Mucosa of descending colon (tissue), 3 donors: ENCODE results near the gene TECPR2. TPM values are rescaled to one million over a fixed set of nuclear protein-coding genes. Genes with fewer than 3 reads are reported as not detected.

Experiments used
- ATAC-seq: fragments of 200-7000 bp; cut with Tn5 transposase; one replicate; pipeline ENCODE4 v1.9.1; 2020; ENCODE audit warnings: mild to moderate bottlenecking, moderate library complexity
- DNase-seq, 3 donors: peaks; one replicate each; pipeline ENCODE4 v3.0.0-alpha.2; 2020
- H3K36me3 ChIP-seq: fragments of 200-600 bp; one replicate; pipeline ENCODE4 v1.8.0; 2021; ENCODE audit warnings: low read depth, mild to moderate bottlenecking
- H3K4me1 ChIP-seq: fragments of 200-600 bp; one replicate; pipeline ENCODE4 v1.8.0; 2021; ENCODE audit warnings: low read depth, mild to moderate bottlenecking
- H3K4me3 ChIP-seq: fragments of 200-600 bp; one replicate; pipeline ENCODE4 v1.8.0; 2021; ENCODE audit warnings: mild to moderate bottlenecking
- H3K9me3 ChIP-seq: fragments of 200-600 bp; one replicate; pipeline ENCODE4 v1.8.0; 2021; ENCODE audit warnings: mild to moderate bottlenecking
- intact Hi-C, 2 donors: fragments of 100-400 bp; cut with DNase I in 1 of 2; cut with micrococcal nuclease in 1 of 2; formaldehyde crosslinking; loops; one replicate each; pipeline versions ENCODE4 v1.11.0 to v1.11.1; 2022; cut with DNase I, micrococcal nuclease
- total RNA-seq, 3 donors: library from RNA; stranded (reverse); fragmentation: NEBNext Ultra II Directional in 2 of 3; extraction: Animal tissue kit (Norgen Biotek cat#: 25700) in 2 of 3; gene quantifications; one replicate each; pipeline versions ENCODE4 v1.2.1 to v1.2.4, GENCODE V29; 2021 to 2023
- TF ChIP-seq, protein P1 (sequence below): fragments of 200-600 bp; IDR thresholded peaks from one replicate; pipeline ENCODE4 v1.8.0; 2022; ENCODE audit warnings: antibody characterized with exemption, mild to moderate bottlenecking
- donor health status: DM: no; HTN: no; CAD: no; lungs with moderate emphysema.
- donor health status: DM: no; HTN: no; CAD: no.
- donor health status: DM: no; HTN: yes; CAD: no.

Gene TECPR2
- total RNA-seq, 3 donors from 2014 or later, result 11.2 to 33.5 (median 21.2) TPM

DNA sequence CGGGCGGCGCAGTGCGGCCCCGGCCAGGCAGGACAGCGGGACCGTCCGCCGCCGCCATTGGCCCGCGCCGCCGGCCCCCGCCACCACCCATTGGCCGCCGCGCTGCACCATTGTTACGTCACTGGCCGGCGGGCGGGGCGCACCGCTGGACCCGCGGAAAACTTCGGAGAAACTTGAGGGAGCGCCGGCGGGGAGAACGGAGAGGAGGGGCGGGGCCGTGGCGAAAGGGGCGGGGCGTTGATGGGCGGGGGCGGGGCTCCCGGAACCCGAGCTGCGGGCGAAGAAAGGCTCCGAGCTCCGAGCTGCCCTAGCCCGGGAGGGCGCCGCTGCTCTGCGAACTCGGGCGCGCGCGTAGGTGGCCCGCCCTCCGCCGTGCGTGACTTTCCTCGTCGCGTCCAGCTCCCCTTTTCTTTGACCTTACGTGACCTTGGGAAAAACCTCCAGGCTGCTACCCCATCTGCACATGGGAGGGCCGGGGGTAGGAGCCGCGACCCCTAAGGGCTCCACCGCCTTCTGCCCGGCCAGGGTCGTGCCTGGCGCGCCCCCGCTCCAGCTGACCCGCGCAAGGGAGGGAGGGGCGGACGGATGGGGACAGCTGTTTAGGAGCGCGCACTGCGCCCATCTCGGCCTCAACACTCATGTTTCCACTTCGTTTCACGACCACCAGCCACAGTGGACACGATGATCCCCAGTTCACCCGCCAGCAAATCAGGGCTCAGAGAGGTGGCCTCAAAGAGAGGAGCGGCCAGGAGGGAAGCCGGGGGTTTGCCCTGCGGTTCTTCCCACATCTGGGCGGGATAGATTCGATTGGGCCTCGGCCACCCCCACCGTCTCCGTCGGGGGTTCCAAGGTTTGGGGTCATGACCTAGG, 147.2 kb downstream of the TECPR2 start, which contains the start of gene ANKRD9:
ANKRD9 (minus strand) TSS at position 31 of the 870 bp plus-strand sequence. CDS start 1,887 bp downstream, outside the sequence.
- DNase-seq (peak; percentile 95 to 97 (median 97)), ATAC-seq (peak; percentile 77)
- TF ChIP-seq, protein P1, sequence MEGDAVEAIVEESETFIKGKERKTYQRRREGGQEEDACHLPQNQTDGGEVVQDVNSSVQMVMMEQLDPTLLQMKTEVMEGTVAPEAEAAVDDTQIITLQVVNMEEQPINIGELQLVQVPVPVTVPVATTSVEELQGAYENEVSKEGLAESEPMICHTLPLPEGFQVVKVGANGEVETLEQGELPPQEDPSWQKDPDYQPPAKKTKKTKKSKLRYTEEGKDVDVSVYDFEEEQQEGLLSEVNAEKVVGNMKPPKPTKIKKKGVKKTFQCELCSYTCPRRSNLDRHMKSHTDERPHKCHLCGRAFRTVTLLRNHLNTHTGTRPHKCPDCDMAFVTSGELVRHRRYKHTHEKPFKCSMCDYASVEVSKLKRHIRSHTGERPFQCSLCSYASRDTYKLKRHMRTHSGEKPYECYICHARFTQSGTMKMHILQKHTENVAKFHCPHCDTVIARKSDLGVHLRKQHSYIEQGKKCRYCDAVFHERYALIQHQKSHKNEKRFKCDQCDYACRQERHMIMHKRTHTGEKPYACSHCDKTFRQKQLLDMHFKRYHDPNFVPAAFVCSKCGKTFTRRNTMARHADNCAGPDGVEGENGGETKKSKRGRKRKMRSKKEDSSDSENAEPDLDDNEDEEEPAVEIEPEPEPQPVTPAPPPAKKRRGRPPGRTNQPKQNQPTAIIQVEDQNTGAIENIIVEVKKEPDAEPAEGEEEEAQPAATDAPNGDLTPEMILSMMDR, result no peak
- intact Hi-C loops, result loop anchor here in 1 of 2 donors (10.0 kb wide), 1 partner anchor 65 kb away; no protein-coding TSS in a partner anchor
- H3K4me1 ChIP-seq, result peaks cover 26% of the 10 kb centered on the region
- H3K36me3 ChIP-seq, result no peaks in the 10 kb centered on the region
- H3K4me3 ChIP-seq, result peak within 1 kb of the TSS; percentile 33
- H3K9me3 ChIP-seq, result no peaks in the 10 kb centered on the region

DNA sequence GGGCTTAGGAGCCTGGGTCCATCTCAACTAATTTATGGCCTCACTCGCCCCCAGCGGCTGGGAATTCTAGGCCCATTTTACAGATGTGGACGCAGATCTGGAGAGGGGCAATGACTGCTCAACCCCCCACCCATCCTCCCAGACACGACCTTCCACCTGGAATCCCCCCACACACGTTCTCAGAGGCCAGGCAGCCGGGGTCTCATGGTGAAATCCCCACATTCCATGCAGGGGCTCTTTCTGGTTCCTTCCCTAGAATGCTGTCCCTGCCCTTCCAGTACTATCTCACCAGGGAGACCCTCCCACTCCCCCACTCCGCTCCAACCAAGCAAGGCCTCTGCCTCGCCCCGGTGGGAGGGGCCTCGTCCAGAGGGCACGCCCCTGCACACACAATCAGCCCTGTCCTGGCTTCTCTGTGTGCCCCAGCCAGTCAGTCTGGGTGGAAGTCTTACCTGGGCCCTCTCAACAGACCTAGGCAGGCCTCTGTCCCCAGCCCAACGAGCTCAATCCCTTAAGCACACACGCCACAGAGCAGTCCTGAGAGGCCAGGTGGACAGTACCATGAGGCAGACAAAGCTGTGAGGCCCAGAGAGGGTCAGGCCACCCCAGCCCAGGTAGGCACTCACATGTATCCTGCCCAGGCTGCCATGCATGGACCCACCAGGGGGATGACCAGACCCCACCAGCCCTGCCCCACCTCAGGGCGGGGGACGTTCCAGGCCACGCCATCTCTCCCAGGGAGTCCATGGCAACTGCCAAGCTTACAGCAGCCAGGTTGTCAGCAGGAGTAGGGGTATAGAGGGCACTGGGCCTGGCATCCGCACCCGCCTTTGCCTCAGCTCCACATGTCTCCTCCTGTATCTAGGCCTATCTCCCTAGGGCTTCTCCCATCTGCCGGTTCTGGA, 148.1 kb downstream of the TECPR2 start:
- H3K36me3 ChIP-seq, result no peaks in the 10 kb centered on the region
- DNase-seq (peak; percentile 91 to 95 (median 92)), ATAC-seq (peak; percentile 73)
- intact Hi-C loops, result loop anchor here in 1 of 2 donors (10.0 kb wide), 1 partner anchor 66 kb away; no protein-coding TSS in a partner anchor
- peaks cover 26% of the 10 kb centered on the region for H3K4me1 ChIP-seq
- no peak overlapping the region for H3K4me3 ChIP-seq
- TF ChIP-seq, protein P1, result no peak
- H3K9me3 ChIP-seq, result no peaks in the 10 kb centered on the region

DNA sequence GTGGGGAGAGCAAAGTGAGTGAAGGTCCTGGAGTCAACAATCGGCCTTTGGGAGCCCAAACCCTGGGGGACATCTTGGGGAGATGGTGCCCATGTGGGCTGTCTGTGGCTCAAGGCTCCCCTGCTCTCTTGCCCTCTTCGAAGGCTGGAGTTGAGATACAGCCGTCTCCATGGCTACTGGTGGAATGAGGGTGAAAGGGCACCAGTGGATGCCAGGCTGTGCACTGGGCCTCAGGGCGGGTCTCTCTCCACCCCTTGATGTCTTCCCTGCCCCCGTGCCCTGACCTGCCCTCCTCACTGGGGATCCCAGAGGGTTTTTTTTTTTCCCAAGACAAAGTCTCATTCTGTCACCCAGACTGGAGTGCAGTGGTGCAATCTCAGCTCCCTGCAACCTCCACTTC, 148.8 kb downstream of the TECPR2 start:
- peak; percentile 67 to 77 (median 76) for DNase-seq
- TF ChIP-seq, protein P1, result no peak
- Histone ChIP-seq H3K36me3 (no peaks in the 10 kb centered on the region), H3K9me3 (no peaks in the 10 kb centered on the region), H3K4me3 (no peak overlapping the region), H3K4me1 (peaks cover 26% of the 10 kb centered on the region)
- ATAC-seq, result peak; percentile 23
- intact Hi-C loops, result loop anchor here in 1 of 2 donors (10.0 kb wide), 1 partner anchor 67 kb away; no protein-coding TSS in a partner anchor

DNA sequence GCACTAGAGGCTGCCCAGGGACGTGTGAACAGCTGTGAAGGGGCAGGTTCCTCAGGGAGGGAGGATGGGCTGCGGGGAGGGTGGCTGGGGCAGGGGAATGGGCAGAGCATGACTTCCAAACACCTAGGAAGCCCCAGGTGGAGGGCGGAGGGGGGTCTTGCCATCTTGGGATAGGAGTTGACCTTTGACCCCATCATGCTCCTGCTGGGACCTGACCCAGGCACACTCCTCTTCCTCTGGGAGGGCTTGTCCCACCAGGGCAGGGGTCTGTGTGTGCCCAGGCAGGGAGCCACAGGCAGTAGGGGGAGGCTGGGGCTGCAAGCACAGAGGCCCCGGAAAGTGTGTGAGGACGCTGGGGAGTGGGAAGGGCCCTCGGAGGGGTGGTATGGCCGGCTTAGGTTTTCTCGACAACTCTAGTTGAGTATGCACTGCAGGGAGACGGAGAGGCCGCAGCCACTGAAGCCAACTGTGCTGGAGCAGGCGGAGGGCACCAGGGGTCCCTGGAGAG, 150.1 kb downstream of the TECPR2 start:
- TF ChIP-seq, protein P1, result no peak
- no peak for ATAC-seq
- intact Hi-C loops, result loop anchor here in 1 of 2 donors (10.0 kb wide), 1 partner anchor 68 kb away; no protein-coding TSS in a partner anchor
- H3K9me3 ChIP-seq, result no peaks in the 10 kb centered on the region
- peak in 1 of 3 donors; percentile 53 for DNase-seq
- H3K4me3 ChIP-seq, result no peak overlapping the region
- H3K4me1 ChIP-seq, result peaks cover 26% of the 10 kb centered on the region
- H3K36me3 ChIP-seq, result no peaks in the 10 kb centered on the region
